Ammon's horn (tissue), 1 donor: ENCODE results near the gene PSMG2.
"Not testable (repeated sequence)": the region's sequence is repeated elsewhere in the genome, so short reads cannot be mapped to it uniquely, and the experiment has no call there.

Experiments
- DNase-seq: peaks from one replicate; pipeline ENCODE4 v3.0.0-alpha.2; 2016; ENCODE audit warnings: low spot score

Gene PSMG2

GRCh38 chr18:12722731-12723130, 19.9 kb downstream of the PSMG2 start:
- DNase-seq: no peak

- no peak for DNase-seq
Observed at GRCh38 chr18:12726331-12726730, 23.5 kb downstream of the PSMG2 start.

- peak; percentile 89 for DNase-seq
Observed at GRCh38 chr18:12726774-12727550, 24.1 kb downstream of the PSMG2 start.

- DNase-seq: no peak
Observed at GRCh38 chr18:12737243-12737902, 34.5 kb downstream of the PSMG2 start.

GRCh38 chr18:12741351-12741750, 38.5 kb downstream of the PSMG2 start:
- DNase-seq: no peak

- DNase-seq: no peak
Observed at GRCh38 chr18:12742453-12742852, 39.6 kb downstream of the PSMG2 start.

- DNase-seq: peak; percentile 45
Observed at GRCh38 chr18:12744103-12744502, 41.3 kb downstream of the PSMG2 start.

GRCh38 chr18:12745095-12745795, 42.4 kb downstream of the PSMG2 start:
- no peak for DNase-seq

GRCh38 chr18:12747530-12748315, 44.9 kb downstream of the PSMG2 start:
- no peak for DNase-seq

- DNase-seq: no peak
Observed at GRCh38 chr18:12748671-12749070, 45.8 kb downstream of the PSMG2 start.

GRCh38 chr18:12749121-12749520, 46.3 kb downstream of the PSMG2 start:
- DNase-seq: no peak

GRCh38 chr18:12750076-12750714, 47.4 kb downstream of the PSMG2 start:
- DNase-seq: no peak

GRCh38 chr18:12750715-12751502, 48.1 kb downstream of the PSMG2 start:
- no peak for DNase-seq

- DNase-seq: no peak
Observed at GRCh38 chr18:12751503-12751884, 48.7 kb downstream of the PSMG2 start.

- DNase-seq: no peak
Observed at GRCh38 chr18:12751891-12752290, 49.0 kb downstream of the PSMG2 start.

GRCh38 chr18:12754511-12754910, 51.7 kb downstream of the PSMG2 start:
- DNase-seq: no peak

GRCh38 chr18:12755606-12756005, 52.8 kb downstream of the PSMG2 start:
- DNase-seq: not testable (repeated sequence)

- DNase-seq: not testable (repeated sequence)
Observed at GRCh38 chr18:12756619-12757239, 53.9 kb downstream of the PSMG2 start.

GRCh38 chr18:12758566-12758965, 55.7 kb downstream of the PSMG2 start:
- DNase-seq: not testable (repeated sequence)

- DNase-seq: no peak
Observed at GRCh38 chr18:12765126-12765525, 62.3 kb downstream of the PSMG2 start.
